Measurements from ENCODE around the gene TMIGD2.
A peak's percentile ranks its signal among the peaks of the same experiment; 100 is the strongest.

TMIGD2 gene

DNA sequence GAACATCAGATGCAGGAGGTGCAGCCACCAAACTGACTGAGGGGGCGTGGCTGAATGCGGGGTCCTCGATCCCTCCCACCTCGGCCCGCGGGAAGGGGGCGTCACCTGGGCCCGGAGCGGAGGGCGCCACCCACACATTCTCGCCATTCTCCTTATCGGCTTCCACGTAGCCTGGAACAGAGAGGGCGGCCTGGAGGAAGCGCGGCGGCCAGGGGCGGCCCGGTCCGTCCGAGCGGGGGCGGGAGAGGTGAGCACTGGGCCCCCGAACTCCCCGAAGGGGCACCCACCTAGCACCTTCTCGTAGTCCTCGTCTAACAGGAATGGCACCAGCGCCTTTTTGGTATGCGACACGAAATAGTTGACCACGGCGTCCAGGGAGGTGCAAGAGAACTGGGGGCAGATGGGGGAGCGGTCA, 24.7 kb upstream of the TMIGD2 start:
- peak in 1 of 2 donors; percentile 22 for DNase-seq (ENCODE audit: low read depth in 2 of 2)

DNA sequence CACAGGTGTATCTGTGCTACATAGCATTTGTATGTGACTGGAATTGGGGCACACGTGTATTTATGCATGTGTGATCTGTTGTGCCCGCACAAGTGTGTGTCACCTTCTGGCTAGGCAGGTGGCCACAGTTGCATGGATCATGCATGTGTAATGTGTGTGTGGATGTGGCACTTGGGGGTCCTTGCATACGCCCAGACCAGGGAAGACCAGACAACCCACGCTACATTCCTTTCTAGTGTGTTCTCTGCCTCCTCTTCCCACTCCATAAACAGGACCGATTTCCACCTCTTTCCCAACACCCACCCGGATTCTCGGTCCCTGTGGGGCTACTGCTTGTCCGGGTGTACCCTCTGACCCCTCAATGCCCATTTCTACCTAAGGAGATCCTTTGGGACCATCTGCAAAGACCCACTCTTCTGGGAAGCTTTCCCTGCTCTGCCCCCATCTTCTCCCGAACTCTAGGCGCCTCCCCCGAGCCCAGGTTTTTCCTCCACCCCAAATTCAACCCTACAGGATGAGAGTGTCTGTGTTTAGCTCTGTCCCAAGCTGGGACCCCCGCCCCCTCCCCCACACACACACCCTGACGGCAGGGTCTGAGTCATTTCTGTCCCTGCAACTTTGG, 24.1 kb upstream of the TMIGD2 start:
- DNase-seq (ENCODE audit: low read depth in 2 of 2) = no peak

DNA sequence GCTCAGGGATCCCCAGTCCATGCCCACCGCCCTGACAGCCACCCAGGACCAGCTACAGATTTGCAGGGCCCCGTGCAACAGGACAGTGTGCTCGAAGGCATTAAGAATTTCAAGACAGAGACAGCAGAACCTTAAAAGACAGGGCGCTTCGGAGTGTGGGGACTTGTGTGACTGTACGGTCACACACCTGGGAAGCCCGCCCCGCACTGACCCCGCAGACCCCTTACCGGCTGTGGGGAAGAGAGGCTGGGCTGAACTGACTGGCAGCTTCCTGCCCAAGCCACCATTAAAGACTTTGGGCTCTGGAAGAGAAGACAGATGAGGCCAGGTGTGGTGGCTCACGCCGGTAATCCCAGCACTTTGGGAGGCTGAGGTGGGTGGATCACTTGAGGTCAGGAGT, 22.0 kb upstream of the TMIGD2 start:
- DNase-seq (ENCODE audit: low read depth in 2 of 2) = no peak

DNA sequence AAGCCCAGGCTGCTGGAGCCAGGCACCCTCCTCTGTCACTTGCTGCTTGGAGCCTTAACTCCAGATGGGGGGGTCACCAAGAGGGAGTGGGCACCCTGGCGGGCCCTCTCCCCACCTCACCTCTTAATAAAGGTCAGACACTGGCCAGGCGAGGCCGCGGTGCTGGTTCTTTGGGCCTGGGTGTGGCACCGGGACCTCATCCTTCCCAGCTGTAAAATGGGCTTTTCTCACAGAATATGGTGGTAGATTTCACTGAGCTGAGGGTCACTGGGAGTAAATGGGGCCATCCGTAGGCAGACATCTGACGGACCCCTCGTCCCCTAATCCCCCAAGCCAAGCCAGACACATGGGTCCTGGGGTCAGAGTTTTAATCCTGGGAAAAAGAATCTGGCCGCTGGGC, 21.5 kb upstream of the TMIGD2 start:
- DNase-seq (ENCODE audit: low read depth in 2 of 2) = no peak

DNA sequence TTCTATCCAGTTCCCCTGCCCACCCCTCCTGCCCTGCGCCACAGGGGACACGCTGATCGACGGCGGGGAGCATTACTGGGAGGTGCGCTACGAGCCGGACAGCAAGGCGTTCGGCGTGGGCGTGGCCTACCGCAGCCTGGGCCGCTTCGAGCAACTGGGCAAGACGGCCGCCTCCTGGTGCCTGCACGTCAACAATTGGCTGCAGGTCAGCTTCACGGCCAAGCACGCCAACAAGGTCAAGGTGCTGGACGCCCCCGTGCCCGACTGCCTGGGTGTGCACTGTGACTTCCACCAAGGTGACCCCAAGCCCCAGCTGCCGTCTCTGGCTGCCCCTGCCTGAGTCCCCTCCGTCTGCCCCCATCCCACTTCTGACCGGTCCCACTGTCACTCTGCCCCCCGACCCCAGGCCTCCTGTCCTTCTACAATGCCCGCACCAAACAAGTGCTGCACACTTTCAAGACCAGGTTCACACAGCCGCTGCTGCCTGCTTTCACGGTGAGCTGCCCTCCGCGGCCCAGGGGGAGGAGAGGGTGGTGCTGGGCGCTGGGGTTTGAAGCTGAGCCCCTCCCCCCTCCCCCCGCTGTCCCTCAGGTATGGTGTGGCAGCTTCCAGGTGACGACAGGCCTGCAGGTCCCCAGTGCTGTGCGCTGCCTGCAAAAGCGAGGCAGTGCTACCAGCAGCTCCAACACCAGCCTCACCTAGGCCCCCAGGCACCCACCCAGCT, 20.9 kb upstream of the TMIGD2 start:
- DNase-seq (ENCODE audit: low read depth in 2 of 2) = no peak

DNA sequence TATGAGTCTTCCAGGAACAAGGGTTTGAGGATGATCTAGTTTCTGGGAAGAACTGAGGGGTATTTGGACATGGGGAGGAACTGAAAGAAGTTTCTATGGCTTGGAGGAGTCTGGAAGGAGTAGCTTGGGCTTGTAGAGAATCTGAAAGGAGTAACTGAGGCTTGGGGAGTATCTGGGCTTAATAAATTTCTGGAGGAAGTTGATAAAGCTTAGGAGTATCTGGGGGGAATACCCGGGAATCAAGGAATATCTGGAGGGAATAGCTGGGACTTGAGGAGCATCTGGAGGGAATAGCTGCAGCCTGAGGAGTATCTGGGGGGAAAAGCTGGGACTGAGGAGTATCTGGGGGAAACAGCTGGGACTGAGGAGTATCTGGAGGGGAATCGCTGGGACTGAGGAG, 18.2 kb upstream of the TMIGD2 start:
- DNase-seq (ENCODE audit: low read depth in 2 of 2) = no peak

DNA sequence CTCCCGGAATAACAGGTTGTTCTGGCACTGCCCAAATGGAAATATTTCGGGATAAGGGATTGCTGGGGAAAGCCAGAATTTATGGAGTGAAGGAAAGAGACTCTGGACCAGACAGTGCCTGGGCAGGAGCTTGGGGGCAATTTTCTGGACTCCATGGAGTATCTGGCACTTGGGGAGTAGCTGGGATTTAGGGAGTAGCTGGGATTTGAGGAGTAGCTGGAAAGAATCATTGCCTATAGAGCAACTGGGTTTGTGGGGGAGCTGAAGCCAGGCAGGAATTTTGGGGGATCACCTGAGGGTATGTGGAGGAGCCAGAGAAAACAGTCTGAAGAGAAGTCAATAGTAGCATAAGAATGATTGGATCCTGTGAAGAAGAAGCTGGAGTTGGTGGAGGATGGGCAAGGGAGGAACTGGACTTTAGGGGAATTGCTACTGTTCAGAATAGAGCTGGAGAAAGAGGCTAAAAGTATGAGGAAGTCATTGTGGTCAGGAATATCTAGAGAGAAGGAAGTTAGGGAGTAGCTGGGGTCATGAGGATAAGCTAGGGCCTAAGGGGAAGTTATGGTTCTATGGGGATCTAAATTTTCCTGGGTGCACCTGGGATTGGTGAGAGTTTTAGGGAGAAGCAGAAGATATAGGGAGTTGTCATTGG, 17.0 kb upstream of the TMIGD2 start:
- DNase-seq (ENCODE audit: low read depth in 2 of 2) = no peak

DNA sequence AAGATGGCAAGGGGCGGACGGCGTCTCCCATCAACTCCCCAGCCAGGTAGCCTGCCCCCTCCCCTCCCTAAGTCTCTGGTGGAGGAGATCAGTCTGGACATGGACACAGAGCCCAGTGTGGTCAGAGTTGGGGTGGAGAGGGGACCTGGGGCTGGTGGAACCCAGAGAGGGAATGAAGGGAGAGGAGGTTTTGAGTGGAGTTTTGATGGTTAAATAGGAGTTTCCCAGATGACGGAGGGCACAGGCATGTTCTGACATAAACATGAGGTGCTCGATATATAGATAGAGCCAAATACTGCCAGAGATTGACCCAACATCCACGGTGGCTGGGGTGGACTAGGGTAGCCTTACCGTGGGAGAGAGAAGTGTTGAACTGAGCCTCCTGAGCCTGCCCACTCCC, 16.3 kb upstream of the TMIGD2 start:
- no peak for DNase-seq (ENCODE audit: low read depth in 2 of 2)

DNA sequence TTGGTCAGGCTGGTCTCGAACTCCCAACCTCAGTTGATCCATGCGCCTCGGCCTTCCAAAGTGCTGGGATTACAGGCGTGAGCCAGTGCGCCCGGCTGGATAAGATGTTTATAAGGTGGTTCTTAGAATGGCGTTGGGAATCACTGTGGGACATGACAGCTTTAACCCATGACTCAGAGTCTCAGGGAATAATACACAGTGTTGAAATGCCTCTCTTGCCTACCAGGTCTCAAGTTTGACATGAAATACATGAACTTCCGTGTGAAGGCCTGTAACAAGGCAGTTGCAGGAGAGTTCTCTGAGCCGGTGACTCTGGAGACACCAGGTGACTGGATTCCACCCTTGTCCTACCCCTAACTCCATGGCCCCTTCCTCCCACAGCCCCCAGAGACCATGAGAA, 14.8 kb upstream of the TMIGD2 start:
- no peak for DNase-seq (ENCODE audit: low read depth in 2 of 2)

DNA sequence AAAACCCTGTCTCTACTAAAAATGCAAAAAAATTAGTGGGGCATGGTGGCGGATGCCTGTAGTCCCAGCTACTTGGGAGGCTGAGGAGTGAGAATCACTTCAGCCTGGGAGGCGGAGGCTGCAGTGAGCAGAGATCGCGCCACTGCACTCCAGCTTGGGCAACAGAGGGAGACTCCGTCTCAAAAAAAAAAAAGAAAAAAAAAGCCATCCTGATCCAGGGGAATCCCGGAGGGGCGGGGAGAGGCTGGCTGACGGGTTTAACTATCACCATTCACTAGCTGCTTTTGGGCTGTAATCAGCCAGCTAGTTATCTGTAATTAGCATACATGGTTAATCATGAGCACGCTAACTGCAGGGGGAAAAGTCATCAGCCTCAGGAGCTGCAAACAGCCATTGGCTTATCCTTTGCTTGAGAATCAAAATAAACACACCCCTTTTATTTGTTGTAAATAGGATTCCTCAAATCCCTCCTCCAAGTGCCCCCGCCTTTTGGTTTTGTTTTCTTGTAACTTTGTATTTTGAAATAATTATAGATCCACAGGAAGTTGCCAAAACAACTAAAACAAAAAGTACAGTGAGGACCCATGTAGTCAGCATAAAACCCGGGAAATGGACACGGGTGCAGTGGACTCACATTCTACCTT, 11.8 kb upstream of the TMIGD2 start:
- no peak for DNase-seq (ENCODE audit: low read depth in 2 of 2)

DNA sequence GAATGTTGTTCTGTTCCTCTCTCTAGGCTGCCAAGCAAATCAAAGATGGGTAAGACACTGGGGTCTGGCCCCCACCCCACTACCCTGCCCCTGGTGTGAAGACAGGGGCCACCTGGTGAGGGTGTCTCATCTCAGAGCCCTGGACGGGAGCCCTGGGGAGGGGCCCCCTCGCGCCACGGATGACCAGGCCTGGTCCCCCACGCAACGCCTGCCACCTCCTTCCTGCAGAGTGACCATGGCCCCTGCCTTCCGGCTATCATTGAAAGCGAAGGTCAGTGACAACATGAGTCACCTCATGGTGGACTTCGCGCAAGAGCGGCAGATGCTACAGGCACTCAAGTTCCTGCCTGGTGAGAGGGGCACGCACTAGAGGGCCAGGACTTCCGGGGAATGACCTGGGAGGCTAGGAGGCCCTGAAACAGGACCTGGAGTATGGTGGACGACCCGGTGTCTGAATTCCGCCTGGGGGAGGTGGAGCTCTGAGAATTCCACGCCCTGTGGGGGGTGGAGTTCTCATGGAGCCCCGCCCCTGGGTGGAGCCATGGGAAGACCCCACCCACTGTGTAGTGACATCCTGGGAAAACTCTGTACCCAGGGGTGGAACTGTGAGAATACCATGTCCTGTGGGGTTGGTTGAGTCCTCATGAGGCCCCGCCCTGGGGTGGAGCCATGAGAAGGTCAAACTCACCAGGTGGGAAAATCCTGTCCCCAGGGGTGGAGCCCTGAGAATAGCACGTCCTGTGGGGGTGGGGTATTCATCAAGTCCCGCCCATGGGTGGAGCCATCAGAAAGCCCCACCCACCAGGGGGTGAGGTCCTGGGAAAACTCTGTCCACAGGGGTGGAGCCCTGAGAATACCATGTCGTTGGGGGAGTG, 8.3 kb upstream of the TMIGD2 start:
- no peak for DNase-seq (ENCODE audit: low read depth in 2 of 2)

DNA sequence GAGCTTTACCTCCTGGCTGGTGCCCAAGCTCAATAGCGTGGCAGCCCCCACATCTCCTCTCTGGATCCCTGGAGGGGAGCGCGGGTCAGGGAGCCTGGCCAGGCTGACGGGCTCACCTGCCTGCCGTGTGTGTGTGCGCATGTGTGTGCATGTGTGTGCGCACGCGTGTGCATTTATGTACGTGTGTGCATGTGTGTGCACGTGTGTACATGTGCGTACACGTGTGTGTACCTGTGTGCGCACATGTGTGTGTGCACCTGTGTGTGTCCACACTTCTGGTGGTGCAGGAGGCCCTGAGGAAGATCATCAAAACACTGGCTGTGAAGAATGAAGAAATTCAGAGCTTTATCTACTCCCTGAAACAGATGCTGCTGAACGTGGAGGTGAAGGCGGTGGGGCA, 3.5 kb upstream of the TMIGD2 start:
- no peak for DNase-seq (ENCODE audit: low read depth in 2 of 2)

DNA sequence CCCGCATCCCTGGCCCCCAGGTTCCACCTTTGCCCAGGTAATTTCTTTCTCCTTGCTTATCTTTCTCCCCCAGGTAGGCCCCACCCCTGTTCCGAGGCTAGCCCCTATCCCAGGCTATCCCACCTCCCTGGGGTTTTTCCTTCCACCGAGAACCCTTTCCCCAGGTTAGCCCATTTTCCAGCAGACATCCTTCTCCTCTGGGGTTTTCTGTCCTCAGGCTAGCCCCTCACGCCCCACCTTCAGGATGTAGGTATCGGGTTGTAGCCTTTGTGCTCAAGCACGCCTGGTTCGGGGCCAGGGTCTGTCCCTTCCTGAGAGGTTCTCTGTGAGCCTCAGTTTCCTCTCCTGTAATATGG, 3.0 kb upstream of the TMIGD2 start:
- no peak for DNase-seq (ENCODE audit: low read depth in 2 of 2)

DNA sequence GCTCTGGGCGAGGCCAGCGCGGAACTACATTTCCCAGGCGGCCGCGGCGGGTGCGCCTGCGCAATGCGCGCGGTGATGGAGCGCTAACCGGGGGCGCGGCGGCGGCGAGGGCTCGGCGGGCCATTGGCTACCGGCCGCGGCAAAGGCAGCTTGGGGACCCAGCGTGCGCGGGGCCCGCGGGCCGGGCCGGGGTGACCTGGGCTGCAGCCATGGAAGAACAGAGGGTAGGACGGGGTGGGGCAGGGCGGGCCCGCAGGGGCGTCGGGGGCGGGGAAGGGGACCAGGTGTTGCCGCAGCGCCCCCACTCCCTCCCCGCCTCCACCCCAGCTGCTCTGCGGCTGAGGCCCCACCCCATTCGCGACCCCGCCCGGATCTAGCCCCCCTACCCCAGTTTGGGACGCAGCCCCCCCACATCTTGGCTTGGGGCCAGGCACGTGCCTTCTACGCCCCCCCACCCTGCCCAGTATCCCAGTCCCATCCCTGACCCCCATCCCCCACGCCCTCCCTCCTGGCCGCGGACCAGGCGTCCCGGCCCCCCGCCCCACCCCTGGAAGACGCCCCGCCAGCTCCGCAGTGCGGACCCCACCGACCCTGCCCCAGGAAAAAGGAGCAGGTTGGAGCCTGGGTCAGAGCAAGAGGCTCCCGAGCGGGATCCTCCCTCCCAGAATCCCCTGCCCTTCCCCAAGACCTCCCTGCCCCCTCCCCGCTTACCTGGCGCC, 2.5 kb upstream of the TMIGD2 start, which contains the start of gene FSD1:
Gene FSD1 (plus strand): TSS at position 61 of the 719 bp plus-strand sequence. CDS start 149 bp downstream, at position 210.
- peak in 1 of 2 donors; percentile 56 for DNase-seq (ENCODE audit: low read depth in 2 of 2)

DNA sequence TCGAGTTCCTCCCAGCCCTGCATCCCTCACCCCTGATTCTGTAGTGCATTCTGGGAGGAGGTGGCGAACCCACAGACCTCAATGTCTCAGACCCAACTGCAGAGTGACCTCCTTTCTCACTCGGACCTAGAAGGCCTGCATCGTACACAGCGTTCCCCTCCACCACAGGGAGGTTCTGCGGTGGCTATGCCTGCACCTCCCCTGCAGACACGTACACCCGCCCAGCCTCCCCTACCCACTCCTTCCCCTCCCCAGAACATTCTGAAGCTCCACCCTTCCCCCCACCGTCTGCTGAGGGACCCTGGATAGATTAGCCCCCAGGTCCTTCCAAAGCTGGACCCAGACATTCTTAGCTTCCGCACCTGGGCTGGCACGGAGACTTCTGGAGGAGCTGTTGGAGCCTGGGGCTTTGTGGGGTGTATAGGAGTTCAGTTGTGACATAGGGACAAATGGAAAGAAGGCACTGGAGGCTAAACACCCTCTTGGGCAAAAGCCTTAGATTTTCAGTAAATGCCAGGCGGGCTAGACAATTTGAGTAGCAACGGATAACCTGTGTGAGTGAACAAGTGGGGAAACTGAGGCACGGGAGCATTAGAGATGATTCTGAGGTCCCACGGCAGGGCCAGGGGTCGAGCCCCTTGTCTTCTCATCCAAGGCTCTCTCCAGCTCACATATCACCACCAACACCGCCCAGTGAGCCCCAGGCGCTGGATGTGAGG, 1.8 kb upstream of the TMIGD2 start:
- DNase-seq (ENCODE audit: low read depth in 2 of 2) = no peak

DNA sequence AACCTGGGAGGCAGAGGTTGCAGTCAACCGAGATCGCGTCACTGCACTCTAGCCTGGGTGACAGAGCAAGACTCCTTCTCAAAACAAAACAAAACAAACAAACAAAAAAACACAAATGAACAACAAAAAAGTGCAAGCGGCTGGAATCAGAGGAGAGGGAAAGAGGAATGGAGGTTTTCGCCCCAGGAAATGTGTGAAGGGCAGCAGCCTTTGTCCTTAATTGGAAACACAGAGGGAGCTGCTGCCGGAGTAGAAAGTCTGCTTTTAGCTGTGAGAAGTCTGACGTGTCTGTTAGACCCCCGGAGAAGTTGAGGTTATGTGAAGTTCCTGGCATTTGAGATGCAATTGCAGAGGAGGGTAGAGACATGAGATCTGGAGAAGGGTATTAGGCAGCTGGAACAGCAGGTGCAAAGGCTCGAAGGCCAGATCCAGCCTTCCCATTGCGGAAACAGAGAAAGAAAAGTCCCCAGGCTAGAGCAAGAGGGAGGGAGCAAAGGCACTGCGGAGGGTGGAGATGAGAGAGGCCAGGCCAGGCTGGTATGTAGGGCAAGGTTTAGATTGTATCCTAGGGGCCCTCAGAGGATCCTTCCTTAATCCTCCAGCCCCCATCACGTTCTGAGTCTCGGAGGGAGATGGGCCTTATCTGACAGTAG, 473 bp downstream of the TMIGD2 start:
- no peak for DNase-seq (ENCODE audit: low read depth in 2 of 2)

DNA sequence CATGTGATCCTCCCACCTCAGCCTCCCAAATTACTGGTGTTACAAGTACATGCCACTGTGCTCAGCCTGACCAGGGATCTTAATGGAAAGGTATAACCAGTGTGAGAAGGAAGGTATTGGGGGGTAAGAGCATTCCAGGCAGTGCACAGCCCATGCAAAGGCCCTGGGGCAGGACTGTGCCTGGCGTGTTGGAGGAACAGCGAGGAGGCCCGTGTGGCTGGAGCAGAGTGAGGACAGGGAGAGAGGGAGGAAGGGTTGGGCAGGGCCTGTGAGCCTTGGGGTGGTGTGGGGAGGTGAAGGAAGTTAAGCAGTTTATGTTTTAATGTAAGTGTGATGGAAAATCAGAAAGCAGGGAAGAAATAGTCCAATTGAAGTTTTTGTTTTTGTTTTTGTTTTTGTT, 1.6 kb downstream of the TMIGD2 start:
- no peak for DNase-seq (ENCODE audit: low read depth in 2 of 2)

DNA sequence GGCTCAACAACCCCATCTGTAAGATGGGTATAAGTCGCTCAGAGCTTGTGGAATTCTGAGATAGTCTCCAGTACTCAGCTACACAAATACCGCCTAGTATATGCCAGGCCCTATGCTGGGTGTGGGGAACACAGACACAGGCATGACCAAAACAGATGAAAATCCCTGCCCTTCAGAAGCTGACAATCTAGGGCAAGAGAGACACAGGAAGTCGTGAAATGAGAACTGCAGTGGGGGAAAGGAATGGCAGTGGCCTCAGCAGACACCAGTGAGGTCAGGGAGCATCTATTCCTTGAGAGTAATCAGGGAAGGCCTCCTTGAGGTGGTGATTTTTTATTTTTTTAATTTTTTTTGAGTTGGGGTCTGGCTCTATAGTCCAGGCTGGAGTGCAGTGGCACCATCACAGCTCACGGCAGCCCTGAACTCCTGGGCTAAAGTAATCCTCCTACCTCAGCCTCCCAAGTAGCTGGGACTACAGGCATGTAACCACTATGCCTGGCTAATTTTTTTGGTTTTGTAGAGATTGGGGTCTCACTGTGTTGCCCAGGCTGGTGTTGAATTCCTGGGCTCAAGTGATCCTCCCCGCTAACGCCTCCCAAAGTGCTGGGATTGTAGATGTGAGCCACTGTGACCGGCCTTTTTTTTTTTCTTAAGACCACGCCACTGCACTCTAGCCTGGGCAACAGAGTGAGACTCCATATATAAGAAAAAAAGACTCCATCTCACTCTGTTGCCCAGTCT, 3.2 kb downstream of the TMIGD2 start:
- no peak for DNase-seq (ENCODE audit: low read depth in 2 of 2)
